Measurements from ENCODE around the gene TNFAIP3. TPM values are rescaled to one million over a fixed set of nuclear protein-coding genes. Genes with fewer than 3 reads are reported as not detected.

TNFAIP3 gene
- total and polyA plus RNA-seq, 2 of the 4 experiments (the other 2 are of a cell fraction) = 5.0 to 14.2 TPM

DNA sequence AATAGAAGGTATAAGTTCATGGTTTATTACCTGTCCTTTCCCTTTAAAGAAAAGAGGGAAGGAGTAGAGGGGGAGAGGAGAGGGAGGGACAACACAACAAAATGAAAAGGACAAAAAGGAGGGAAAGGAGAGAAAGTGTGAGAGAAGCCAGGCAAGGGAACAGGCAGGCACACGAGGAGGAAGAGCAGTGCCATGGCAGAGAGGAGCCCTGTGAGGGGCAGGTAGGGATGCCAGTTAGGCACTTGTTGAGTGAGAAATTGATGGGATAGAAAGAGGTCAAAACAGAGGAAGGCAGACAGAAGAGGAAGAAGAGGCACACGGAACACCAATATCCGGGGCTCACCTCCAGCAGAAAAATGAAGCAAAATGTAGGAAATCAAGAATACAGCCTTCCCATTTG is 42.5 kb downstream of the TNFAIP3 start:
- no peak overlapping the region for H3K56ac ChIP-seq (ENCODE audit: extremely low read depth, insufficient read depth, low read length)
- H2BK15ac ChIP-seq (ENCODE audit: low read depth, low read length) = no peak overlapping the region
- H4K5ac ChIP-seq (ENCODE audit: low read depth, low read length) = no peak overlapping the region
- H2BK120ac ChIP-seq (ENCODE audit: low read depth, low read length) = no peak overlapping the region
- ATAC-seq (ENCODE audit: low read depth) (no peak), DNase-seq (no peak)
- H3K4ac ChIP-seq (ENCODE audit: low read depth, low read length) = no peak overlapping the region
- H3K18ac ChIP-seq (ENCODE audit: low read depth, low read length) = no peak overlapping the region
- no peaks in the 10 kb centered on the region for H3K9me3 ChIP-seq (ENCODE audit: control insufficient read depth, insufficient read depth, low read length)
- no peaks in the 10 kb centered on the region for H4K20me1 ChIP-seq (ENCODE audit: insufficient read depth, low read length)
- no peak overlapping the region for H2AK5ac ChIP-seq (ENCODE audit: low read depth, low read length)
- H3K9me1 ChIP-seq (ENCODE audit: insufficient read depth, low read length) = no peaks in the 10 kb centered on the region
- TF ChIP-seq RCOR1 (IDR thresholded peaks at IDR 0.05; ENCODE audit: insufficient replicate concordance, low read length) (no peak), POLR2A (IDR thresholded peaks at IDR 0.05; ENCODE audit: low read depth, low read length) (no peak), BHLHE40 (IDR thresholded peaks at IDR 0.05; ENCODE audit: low read depth, low read length) (no peak), MAZ (IDR thresholded peaks at IDR 0.05; ENCODE audit: borderline replicate concordance, low read depth, low read length) (no peak), CHD1 (IDR thresholded peaks at IDR 0.05; ENCODE audit: low read depth, low read length) (no peak)
- TF ChIP-seq, protein P1, sequence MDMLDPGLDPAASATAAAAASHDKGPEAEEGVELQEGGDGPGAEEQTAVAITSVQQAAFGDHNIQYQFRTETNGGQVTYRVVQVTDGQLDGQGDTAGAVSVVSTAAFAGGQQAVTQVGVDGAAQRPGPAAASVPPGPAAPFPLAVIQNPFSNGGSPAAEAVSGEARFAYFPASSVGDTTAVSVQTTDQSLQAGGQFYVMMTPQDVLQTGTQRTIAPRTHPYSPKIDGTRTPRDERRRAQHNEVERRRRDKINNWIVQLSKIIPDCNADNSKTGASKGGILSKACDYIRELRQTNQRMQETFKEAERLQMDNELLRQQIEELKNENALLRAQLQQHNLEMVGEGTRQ (IDR thresholded peaks at IDR 0.05; ENCODE audit: low read depth, low read length) = no peak
- no peaks in the 10 kb centered on the region for H3K36me3 ChIP-seq (ENCODE audit: control insufficient read depth, insufficient read depth, low read length)
- dilution Hi-C loops (cut with HindIII; ENCODE audit: low sequenced_read_pairs, unreplicated experiment) (no loop called here), intact Hi-C loops (cut with micrococcal nuclease) (no loop called here), in situ Hi-C loops (cut with MboI; ENCODE audit: low sequenced_read_pairs) (no loop called here)
- H2BK20ac ChIP-seq (ENCODE audit: low read depth, low read length) = no peak overlapping the region
- no peak overlapping the region for H3K14ac ChIP-seq (replicated peaks; ENCODE audit: low read depth, low read length)
- H3K27me3 ChIP-seq (ENCODE audit: control insufficient read depth, insufficient read depth, low read length) = peaks cover 2% of the 10 kb centered on the region
- no peak overlapping the region for H2AFZ ChIP-seq (replicated peaks; ENCODE audit: low read length, poor library complexity)
- POLR2A ChIA-PET (ENCODE audit: unreplicated experiment) = no interaction called here
- WGBS, 2 experiments (ENCODE audit: extremely low coverage in 2 of 2, insufficient read length in 1 of 2) = no CpG with 5 or more reads among the region's 3 CpGs
- H3K4me2 ChIP-seq (ENCODE audit: low read depth, low read length) = no peak overlapping the region
- no peak overlapping the region for H3K27ac ChIP-seq (ENCODE audit: insufficient read depth, low read length)
- no peak overlapping the region for H4K8ac ChIP-seq (ENCODE audit: low read depth in 2 of 2, low read length in 2 of 2)
- CTCF ChIA-PET = no interaction called here
- H4K91ac ChIP-seq (ENCODE audit: insufficient read depth, low read depth, low read length) = no peak overlapping the region
- no peak overlapping the region for H2BK5ac ChIP-seq (ENCODE audit: low read depth, low read length, poor library complexity, severe bottlenecking)
- no TSS peak for BruUV-seq (replicated peaks)
- H3K23ac ChIP-seq (ENCODE audit: low read depth, low read length) = no peak overlapping the region
- H3K79me1 ChIP-seq (ENCODE audit: low read depth in 1 of 2, low read length in 2 of 2) = no peaks in the 10 kb centered on the region
- H3K9ac ChIP-seq (ENCODE audit: low read depth, low read length) = no peak overlapping the region
- H2AK9ac ChIP-seq (replicated peaks; ENCODE audit: low read depth, low read length, poor library complexity) = no peak overlapping the region
- no peak overlapping the region for H3K4me3 ChIP-seq (ENCODE audit: insufficient read depth, low read depth, low read length)
- no peaks in the 10 kb centered on the region for H3K4me1 ChIP-seq (ENCODE audit: control insufficient read depth, insufficient read depth, low read length)
